ENCODE data around the gene CCDC138. TPM values are rescaled to one million over a fixed set of nuclear protein-coding genes. Genes with fewer than 3 reads are reported as not detected.

Gene CCDC138
- total RNA-seq, 1 donor from 2014 or later = 6.1 TPM

GRCh38 chr2:108898315-108899082 is 111.9 kb downstream of the CCDC138 start:
- Mint-ChIP-seq H3K4me1 (ENCODE audit: low read depth, unreplicated experiment) (no peaks in the 10 kb centered on the region), H3K4me3 (ENCODE audit: unreplicated experiment) (no peak overlapping the region), H3K36me3 (ENCODE audit: low read depth, unreplicated experiment) (no peaks in the 10 kb centered on the region), H3K9me3 (ENCODE audit: unreplicated experiment) (peaks cover 15% of the 10 kb centered on the region), H3K27ac (ENCODE audit: unreplicated experiment) (no peak overlapping the region), H3K27me3 (ENCODE audit: low read depth, unreplicated experiment) (peaks cover 2% of the 10 kb centered on the region)
- Histone ChIP-seq H4K20me1 (ENCODE audit: insufficient read depth, low read length) (no peaks in the 10 kb centered on the region), H3K4me1 (ENCODE audit: insufficient read depth, low read length) (no peaks in the 10 kb centered on the region), H3K4me3 (ENCODE audit: insufficient read depth, low read depth, low read length) (no peak overlapping the region), H3K79me2 (ENCODE audit: insufficient read depth, low read length) (no peaks in the 10 kb centered on the region), H3K9ac (ENCODE audit: low read length) (no peak overlapping the region), H3K27ac (ENCODE audit: low read depth, low read length) (no peak overlapping the region), H3K9me3 (ENCODE audit: insufficient read depth, low read depth, low read length) (peaks cover 5% of the 10 kb centered on the region), H2AFZ (ENCODE audit: low read depth, low read length) (no peak overlapping the region), H3K36me3 (ENCODE audit: insufficient read depth, low read length) (no peaks in the 10 kb centered on the region), H3K4me2 (ENCODE audit: low read length) (no peak overlapping the region), H3K27me3 (ENCODE audit: insufficient read depth, low read length) (no peaks in the 10 kb centered on the region)
- TF ChIP-seq CTCF (IDR thresholded peaks at IDR 0.05; ENCODE audit: insufficient read depth, low read depth, low read length) = no peak
- TF ChIP-seq EZH2 (IDR thresholded peaks at IDR 0.05; ENCODE audit: insufficient read depth, low read length) = no peak
- no peak for DNase-seq (ENCODE audit: low read depth)
- no peak for FAIRE-seq

- H3K27ac ChIP-seq (ENCODE audit: low read depth, low read length) = no peak overlapping the region
- no peaks in the 10 kb centered on the region for H3K9me3 ChIP-seq (ENCODE audit: insufficient read depth, low read depth, low read length)
- no peak for FAIRE-seq
- H3K4me2 ChIP-seq (ENCODE audit: low read length) = no peak overlapping the region
- H3K4me1 ChIP-seq (ENCODE audit: insufficient read depth, low read length) = no peaks in the 10 kb centered on the region
- H3K27me3 ChIP-seq (ENCODE audit: insufficient read depth, low read length) = no peaks in the 10 kb centered on the region
- no peak overlapping the region for H3K4me3 ChIP-seq (ENCODE audit: insufficient read depth, low read depth, low read length)
- no peak overlapping the region for H3K27ac Mint-ChIP-seq (ENCODE audit: unreplicated experiment)
- peaks cover 4% of the 10 kb centered on the region for H3K9me3 Mint-ChIP-seq (ENCODE audit: unreplicated experiment)
- no peak overlapping the region for H2AFZ ChIP-seq (ENCODE audit: low read depth, low read length)
- no peaks in the 10 kb centered on the region for H3K4me1 Mint-ChIP-seq (ENCODE audit: low read depth, unreplicated experiment)
- no peaks in the 10 kb centered on the region for H3K36me3 Mint-ChIP-seq (ENCODE audit: low read depth, unreplicated experiment)
- H3K27me3 Mint-ChIP-seq (ENCODE audit: low read depth, unreplicated experiment) = peaks cover 18% of the 10 kb centered on the region
- no peaks in the 10 kb centered on the region for H3K79me2 ChIP-seq (ENCODE audit: insufficient read depth, low read length)
- DNase-seq (ENCODE audit: low read depth) = no peak
- H3K4me3 Mint-ChIP-seq (ENCODE audit: unreplicated experiment) = no peak overlapping the region
- no peaks in the 10 kb centered on the region for H4K20me1 ChIP-seq (ENCODE audit: insufficient read depth, low read length)
- H3K36me3 ChIP-seq (ENCODE audit: insufficient read depth, low read length) = no peaks in the 10 kb centered on the region
- TF ChIP-seq EZH2 (IDR thresholded peaks at IDR 0.05; ENCODE audit: insufficient read depth, low read length) (no peak), CTCF (IDR thresholded peaks at IDR 0.05; ENCODE audit: insufficient read depth, low read depth, low read length) (no peak)
- H3K9ac ChIP-seq (ENCODE audit: low read length) = no peak overlapping the region
Measured at GRCh38 chr2:108904680-108905079, 118.1 kb downstream of the CCDC138 start.

- Mint-ChIP-seq H3K36me3 (ENCODE audit: low read depth, unreplicated experiment) (no peaks in the 10 kb centered on the region), H3K27ac (ENCODE audit: unreplicated experiment) (no peak overlapping the region), H3K27me3 (ENCODE audit: low read depth, unreplicated experiment) (peaks cover 21% of the 10 kb centered on the region), H3K9me3 (ENCODE audit: unreplicated experiment) (peaks cover 4% of the 10 kb centered on the region), H3K4me3 (ENCODE audit: unreplicated experiment) (no peak overlapping the region), H3K4me1 (ENCODE audit: low read depth, unreplicated experiment) (no peaks in the 10 kb centered on the region)
- H3K79me2 ChIP-seq (ENCODE audit: insufficient read depth, low read length) = no peaks in the 10 kb centered on the region
- H3K27me3 ChIP-seq (ENCODE audit: insufficient read depth, low read length) = no peaks in the 10 kb centered on the region
- FAIRE-seq = no peak
- no peak overlapping the region for H2AFZ ChIP-seq (ENCODE audit: low read depth, low read length)
- no peak overlapping the region for H3K27ac ChIP-seq (ENCODE audit: low read depth, low read length)
- TF ChIP-seq EZH2 (IDR thresholded peaks at IDR 0.05; ENCODE audit: insufficient read depth, low read length) (no peak), CTCF (IDR thresholded peaks at IDR 0.05; ENCODE audit: insufficient read depth, low read depth, low read length) (no peak)
- no peak overlapping the region for H3K4me3 ChIP-seq (ENCODE audit: insufficient read depth, low read depth, low read length)
- no peaks in the 10 kb centered on the region for H3K4me1 ChIP-seq (ENCODE audit: insufficient read depth, low read length)
- H3K9ac ChIP-seq (ENCODE audit: low read length) = no peak overlapping the region
- no peaks in the 10 kb centered on the region for H4K20me1 ChIP-seq (ENCODE audit: insufficient read depth, low read length)
- no peak overlapping the region for H3K4me2 ChIP-seq (ENCODE audit: low read length)
- H3K9me3 ChIP-seq (ENCODE audit: insufficient read depth, low read depth, low read length) = no peaks in the 10 kb centered on the region
- no peak for DNase-seq (ENCODE audit: low read depth)
- no peaks in the 10 kb centered on the region for H3K36me3 ChIP-seq (ENCODE audit: insufficient read depth, low read length)
Measured at GRCh38 chr2:108905176-108905575, 118.6 kb downstream of the CCDC138 start.

All from astrocyte (in vitro differentiated cells and primary cell).